Aorta (tissue), 5 donors: ENCODE measurements around the gene NYNRIN. TPM values are rescaled to one million over a fixed set of nuclear protein-coding genes. Genes with fewer than 3 reads are reported as not detected.

ENCODE experiments used
- ATAC-seq: fragments of 200-7000 bp; cut with Tn5 transposase; one replicate; pipeline ENCODE4 v1.9.1; 2022; ENCODE audit warnings: moderate library complexity; ENCODE audit not compliant: low FRiP score
- DNase-seq, 2 donors: peaks; one replicate each; pipeline ENCODE4 v3.0.0-alpha.2; 2020
- H3K27ac ChIP-seq, 2 donors: one replicate each; pipeline ENCODE4 v1.5.1; 2013; ENCODE audit warnings: low read length in 2 of 2, mild to moderate bottlenecking in 2 of 2, moderate library complexity in 2 of 2, control low read depth in 1 of 2, inconsistent platforms in 1 of 2, low read depth in 1 of 2
- H3K27me3 ChIP-seq, 2 donors: one replicate each; pipeline ENCODE4 v1.6.1; 2013; ENCODE audit warnings: control low read depth in 1 of 2, low read length in 1 of 2, mild to moderate bottlenecking in 1 of 2, moderate library complexity in 1 of 2; ENCODE audit not compliant: insufficient read depth in 2 of 2, control insufficient read depth in 1 of 2
- H3K36me3 ChIP-seq, 2 donors: one replicate each; pipeline ENCODE4 v1.6.1; 2013; ENCODE audit warnings: control low read depth in 1 of 2, low read length in 1 of 2, mild to moderate bottlenecking in 1 of 2; ENCODE audit not compliant: insufficient read depth in 2 of 2, control insufficient read depth in 1 of 2
- H3K4me1 ChIP-seq, 2 donors: one replicate each; pipeline ENCODE4 v1.6.1; 2013; ENCODE audit warnings: low read length in 2 of 2, control low read depth in 1 of 2, mild to moderate bottlenecking in 1 of 2, moderate library complexity in 1 of 2; ENCODE audit not compliant: insufficient read depth in 2 of 2, control insufficient read depth in 1 of 2
- H3K4me3 ChIP-seq, 2 donors: one replicate each; pipeline ENCODE4 v1.5.1; 2013; ENCODE audit warnings: low read length in 2 of 2, control low read depth in 1 of 2, mild to moderate bottlenecking in 1 of 2
- H3K9me3 ChIP-seq: one replicate; pipeline ENCODE4 v1.6.1; 2013; ENCODE audit warnings: mild to moderate bottlenecking, low read length; ENCODE audit not compliant: control insufficient read depth
- WGBS, 2 donors: extraction: QIAGEN DNeasy Blood & Tissue Kit; methylation state at CpG; one replicate each; pipeline ENCODE4 v1.1.7; 2013; 5-methylcytosine and 5-hydroxymethylcytosine counted together
- intact Hi-C, 2 donors: fragments of 100-400 bp; cut with DNase I; formaldehyde crosslinking; loops; one replicate each; pipeline versions ENCODE4 v1.14.2 to v1.15.0; 2022
- polyA plus RNA-seq, 2 donors: library from polyadenylated mRNA; stranded (reverse); fragments of 200-250 nt; gene quantifications; one replicate each; pipeline ENCODE4 v1.2.3, GENCODE V29; 2013
- total RNA-seq, 2 donors: library from RNA; stranded (reverse); fragmentation: NEBNext Ultra II Directional; extraction: Animal tissue kit (Norgen Biotek cat#: 25700); gene quantifications; one replicate each; pipeline ENCODE4 v1.2.1, GENCODE V29; 2021
- donor health status: healthy with polysubstance abuse.
- donor health status: Bipolar disorder and iron deficiency.
- donor health status: DM: no; HTN: no; CAD: no.
- donor health status: DM: no; HTN: no; CAD: no.
- donor health status: DM: yes; HTN: yes; CAD: no.

The NYNRIN gene
- total and polyA plus RNA-seq, 4 donors = 1.8 to 31.6 (median 8.2) TPM

GRCh38 chr14:24422694-24423601, 24.1 kb downstream of the NYNRIN start:
- no peaks in the 10 kb centered on the region for H3K9me3 ChIP-seq
- intact Hi-C loops = no loop called here
- 79 to 84% methylated on average over 12 of the region's 12 CpGs for WGBS, 2 donors
- H3K4me3 ChIP-seq = no peak overlapping the region
- H3K27ac ChIP-seq = no peak overlapping the region
- H3K4me1 ChIP-seq = no peaks in the 10 kb centered on the region
- no peaks in the 10 kb centered on the region for H3K36me3 ChIP-seq
- no peaks in the 10 kb centered on the region for H3K27me3 ChIP-seq
- DNase-seq (peak in 1 of 2 donors; percentile 9), ATAC-seq (no peak)

DNA sequence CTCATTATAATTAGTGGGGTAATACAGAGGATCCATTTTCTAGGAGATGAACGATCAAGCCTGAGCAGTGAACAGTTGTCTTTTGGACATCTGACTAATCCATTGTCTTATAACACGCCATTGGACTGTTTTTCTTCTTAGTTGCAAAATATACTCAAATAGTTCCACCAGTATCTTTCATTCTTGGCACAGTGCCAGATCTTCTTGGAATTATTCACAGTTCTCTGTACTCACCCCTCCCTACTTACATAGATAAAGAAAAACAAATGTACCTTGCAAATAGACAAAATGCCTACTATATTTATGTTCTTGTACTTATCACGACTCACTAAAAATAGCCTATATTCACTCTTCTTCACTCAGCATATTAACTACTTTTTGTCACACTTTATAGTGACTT, 26.9 kb downstream of the NYNRIN start:
- WGBS, 2 donors = 39 to 44% methylated on average over 3 of the region's 3 CpGs

GRCh38 chr14:24426150-24426911, 27.5 kb downstream of the NYNRIN start:
- Histone ChIP-seq H3K27me3 (no peaks in the 10 kb centered on the region), H3K27ac (no peak overlapping the region), H3K9me3 (no peaks in the 10 kb centered on the region), H3K36me3 (no peaks in the 10 kb centered on the region), H3K4me3 (no peak overlapping the region), H3K4me1 (no peaks in the 10 kb centered on the region)
- intact Hi-C loops = no loop called here
- ATAC-seq (no peak), DNase-seq (no peak)
- WGBS, 2 donors = 87 to 90% methylated on average over 2 of the region's 2 CpGs

More for the DNA sequence above, 26.9 kb downstream of the NYNRIN start:
- Histone ChIP-seq H3K36me3 (no peaks in the 10 kb centered on the region), H3K4me1 (no peaks in the 10 kb centered on the region), H3K27ac (no peak overlapping the region), H3K27me3 (no peaks in the 10 kb centered on the region), H3K9me3 (no peaks in the 10 kb centered on the region), H3K4me3 (no peak overlapping the region)
- intact Hi-C loops = no loop called here
- DNase-seq (no peak), ATAC-seq (peak; percentile 26)

DNA sequence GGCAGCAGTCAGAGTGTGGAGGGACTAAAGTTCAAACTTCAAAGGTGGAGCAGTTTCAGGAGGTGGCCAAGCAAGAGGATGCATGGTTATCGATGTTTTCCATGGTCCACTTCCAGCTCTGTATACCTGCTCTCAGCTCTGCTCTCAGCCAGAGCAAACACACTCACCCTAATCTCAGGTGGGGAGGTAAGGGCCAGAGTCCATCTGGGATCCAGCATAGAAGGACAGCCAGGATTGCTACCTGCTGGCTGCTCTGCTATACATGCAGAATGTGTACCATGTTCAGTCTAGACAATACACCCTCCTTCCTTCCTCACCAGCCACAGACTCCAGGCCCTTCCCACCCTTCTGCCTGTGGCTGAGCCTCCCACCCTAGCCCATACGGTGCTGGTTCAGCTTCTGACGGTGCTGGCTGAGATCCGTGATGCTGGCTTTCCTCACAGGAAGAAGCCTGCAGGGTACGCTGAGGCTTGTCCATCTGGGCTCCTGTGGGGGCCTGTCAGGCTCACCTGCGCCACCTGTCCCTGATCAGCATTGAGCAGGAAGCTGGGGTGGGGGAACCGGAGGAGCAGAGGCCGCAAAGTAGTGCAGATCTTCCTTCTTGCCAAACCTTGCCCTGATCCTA, 28.2 kb downstream of the NYNRIN start:
- intact Hi-C loops = no loop called here
- no peaks in the 10 kb centered on the region for H3K4me1 ChIP-seq
- no peaks in the 10 kb centered on the region for H3K9me3 ChIP-seq
- 86 to 87% methylated on average over 8 of the region's 8 CpGs for WGBS, 2 donors
- no peak overlapping the region for H3K27ac ChIP-seq
- H3K4me3 ChIP-seq = no peak overlapping the region
- ATAC-seq = no peak
- no peaks in the 10 kb centered on the region for H3K36me3 ChIP-seq
- H3K27me3 ChIP-seq = no peaks in the 10 kb centered on the region
- DNase-seq = peak in 1 of 2 donors; percentile 43

GRCh38 chr14:24427537-24428508, 29.0 kb downstream of the NYNRIN start:
- Histone ChIP-seq H3K27ac (no peak overlapping the region), H3K4me1 (no peaks in the 10 kb centered on the region), H3K4me3 (no peak overlapping the region), H3K9me3 (no peaks in the 10 kb centered on the region), H3K27me3 (no peaks in the 10 kb centered on the region), H3K36me3 (no peaks in the 10 kb centered on the region)
- ATAC-seq (no peak), DNase-seq (peak in 1 of 2 donors; percentile 43)
- 88 to 89% methylated on average over 17 to 18 of the region's 18 CpGs for WGBS, 2 donors
- intact Hi-C loops = no loop called here

GRCh38 chr14:24428628-24429394, 30.0 kb downstream of the NYNRIN start:
- Histone ChIP-seq H3K36me3 (no peaks in the 10 kb centered on the region), H3K27ac (peak overlapping the region; percentile 82 to 94), H3K4me3 (no peak overlapping the region), H3K4me1 (no peaks in the 10 kb centered on the region), H3K9me3 (no peaks in the 10 kb centered on the region), H3K27me3 (no peaks in the 10 kb centered on the region)
- ATAC-seq = no peak
- WGBS, 2 donors = 89 to 91% methylated on average over 14 to 18 of the region's 18 CpGs
- intact Hi-C loops = no loop called here
- peak in 1 of 2 donors; percentile 56 for DNase-seq

DNA sequence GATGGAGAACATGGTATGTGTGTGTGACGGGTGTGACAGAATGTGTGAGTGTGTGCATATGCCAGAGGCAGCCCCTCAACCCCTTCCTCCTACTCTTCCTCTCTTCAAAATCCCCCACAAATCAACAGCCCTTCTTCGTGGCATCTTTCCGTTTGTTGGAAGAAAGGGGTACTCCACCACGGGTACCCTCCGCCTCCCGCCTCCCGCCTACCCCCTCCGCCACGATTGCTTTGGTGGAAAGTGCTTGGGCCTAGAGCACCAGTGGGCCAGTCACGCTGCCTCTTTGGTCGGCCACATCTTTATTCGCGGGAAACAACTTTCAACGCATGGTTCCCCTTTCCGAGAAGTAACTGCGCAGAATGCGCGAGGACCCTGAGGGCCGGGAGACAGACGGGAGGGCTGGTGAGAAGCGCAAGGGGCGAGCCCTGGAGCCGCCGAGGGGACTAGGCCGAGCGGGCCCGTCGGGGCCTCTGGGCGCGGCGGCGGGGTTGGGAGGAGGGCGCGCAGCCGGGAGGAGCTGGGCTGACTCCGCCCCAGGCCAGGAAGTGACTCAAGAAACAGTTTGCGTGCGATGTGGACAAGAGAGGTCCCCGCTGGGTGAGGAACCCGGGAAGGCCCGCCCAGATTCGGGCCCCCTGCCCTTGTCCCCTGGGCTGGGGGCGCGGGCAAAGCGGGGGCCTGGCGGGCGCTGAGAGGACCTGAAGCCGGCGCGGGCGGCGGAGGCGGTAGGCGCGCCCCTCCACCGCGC, 30.8 kb downstream of the NYNRIN start, which contains the start of the genes CBLN3 and KHNYN:
TSS of gene CBLN3 (minus strand) at position 274 of the 748 bp plus-strand sequence. CDS start 614 bp downstream, outside the sequence.
TSS of gene KHNYN (plus strand) at position 560 of the 748 bp plus-strand sequence. CDS start 777 bp downstream, outside the sequence.
- DNase-seq (peak; percentile 96), ATAC-seq (peak; percentile 91)
- WGBS, 2 donors = 2 to 3% methylated on average over 54 to 57 of the region's 57 CpGs
- Histone ChIP-seq H3K4me1 (no peaks in the 10 kb centered on the region), H3K27ac (peak within 1 kb of the TSS; percentile 90 to 94), H3K36me3 (no peaks in the 10 kb centered on the region), H3K9me3 (no peaks in the 10 kb centered on the region), H3K27me3 (no peaks in the 10 kb centered on the region), H3K4me3 (peak within 1 kb of the TSS; percentile 60 to 66)
- intact Hi-C loops = loop anchor here (1.0 to 10.0 kb wide), 4 partner anchors 63 to 315 kb away; partner anchors contain the start of genes DCAF11 (in 1 of the 2) and NRL (in 1 of the 2)
